ENCODE data around the gene BDP1. TPM values are rescaled to one million over a fixed set of nuclear protein-coding genes. Genes with fewer than 3 reads are reported as not detected.
A peak's percentile ranks its signal among the peaks of the same experiment; 100 is the strongest.
"Not testable (repeated sequence)": the region's sequence is repeated elsewhere in the genome, so short reads cannot be mapped to it uniquely, and the experiment has no call there.

The BDP1 gene
- total and polyA plus RNA-seq, 8 donors = 6.4 to 90.7 (median 31.1) TPM

GRCh38 chr5:71597001-71597400, 141.6 kb downstream of the BDP1 start:
- no peak overlapping the region for H3K27ac ChIP-seq
- no peaks in the 10 kb centered on the region for H3K27me3 ChIP-seq
- 93 to 100% (median 100%) methylated on average over 1 of the region's 1 CpG for WGBS, 5 donors
- DNase-seq = no peak
- no peak overlapping the region for H3K4me3 ChIP-seq
- intact Hi-C loops (cut with DNase I; ENCODE audit: low total_unique reads) = no loop called here
- no peaks in the 10 kb centered on the region for H3K9me3 ChIP-seq
- TF ChIP-seq EP300 (IDR thresholded peaks at IDR 0.05) (no peak), POLR2A (IDR thresholded peaks at IDR 0.05) (no peak), CTCF (IDR thresholded peaks at IDR 0.05) (no peak), POLR2AphosphoS5 (IDR thresholded peaks at IDR 0.05) (no peak)
- peaks cover 50 to 76% (median 66%) of the 10 kb centered on the region in 4 donors for H3K36me3 ChIP-seq
- H3K4me1 ChIP-seq = peaks cover 0 to 16% (median 4%) of the 10 kb centered on the region in 4 donors

- peaks cover 0 to 16% (median 4%) of the 10 kb centered on the region in 4 donors for H3K4me1 ChIP-seq
- intact Hi-C loops (cut with DNase I; ENCODE audit: low total_unique reads) = no loop called here
Observed at GRCh38 chr5:71600783-71601182, 145.3 kb downstream of the BDP1 start.

GRCh38 chr5:71601222-71602026, 146.0 kb downstream of the BDP1 start:
- H3K9me3 ChIP-seq = no peaks in the 10 kb centered on the region
- peak; percentile 54 to 75 for DNase-seq
- no peaks in the 10 kb centered on the region for H3K27me3 ChIP-seq
- intact Hi-C loops (cut with DNase I; ENCODE audit: low total_unique reads) = no loop called here
- peaks cover 57 to 82% (median 74%) of the 10 kb centered on the region in 4 donors for H3K36me3 ChIP-seq
- H3K4me3 ChIP-seq = no peak overlapping the region
- TF ChIP-seq POLR2A (IDR thresholded peaks at IDR 0.05) = no peak
- TF ChIP-seq CTCF (IDR thresholded peaks at IDR 0.05) = peak in 5 of 7 experiments; percentile 28 to 49 (median 47)
- peak in 1 of 3 donors; percentile 38 for TF ChIP-seq POLR2AphosphoS5 (IDR thresholded peaks at IDR 0.05)
- no peak for TF ChIP-seq EP300 (IDR thresholded peaks at IDR 0.05)
- H3K27ac ChIP-seq = peak overlapping the region in 3 of 5 donors; percentile 32 to 49 (median 42)
- WGBS, 5 donors = 46 to 64% (median 55%) methylated on average over 6 of the region's 6 CpGs
- H3K4me1 ChIP-seq = peaks cover 0 to 16% (median 4%) of the 10 kb centered on the region in 4 donors

More at GRCh38 chr5:71600783-71601182, 145.3 kb downstream of the BDP1 start:
- 83 to 100% (median 96%) methylated on average over 1 of the region's 1 CpG for WGBS, 5 donors
- Histone ChIP-seq H3K27ac (peak overlapping the region in 3 of 5 donors; percentile 32 to 49 (median 42)), H3K27me3 (no peaks in the 10 kb centered on the region), H3K4me3 (no peak overlapping the region), H3K9me3 (no peaks in the 10 kb centered on the region), H3K36me3 (peaks cover 61 to 87% (median 80%) of the 10 kb centered on the region in 4 donors)
- no peak for DNase-seq
- TF ChIP-seq POLR2A (IDR thresholded peaks at IDR 0.05) (no peak), EP300 (IDR thresholded peaks at IDR 0.05) (no peak), POLR2AphosphoS5 (IDR thresholded peaks at IDR 0.05) (no peak), CTCF (IDR thresholded peaks at IDR 0.05) (no peak)

- intact Hi-C loops (cut with DNase I; ENCODE audit: low total_unique reads); DNase-seq; H3K4me1 ChIP-seq; H3K27me3 ChIP-seq; H3K4me3 ChIP-seq; H3K27ac ChIP-seq; H3K9me3 ChIP-seq: not testable (repeated sequence)
- 81 to 99% (median 95%) methylated on average over 5 to 15 of the region's 16 CpGs for WGBS, 5 donors
- H3K36me3 ChIP-seq = peaks cover 11 to 55% (median 47%) of the 10 kb centered on the region in 4 donors
Observed at GRCh38 chr5:71609916-71610315, 154.5 kb downstream of the BDP1 start.

DNA sequence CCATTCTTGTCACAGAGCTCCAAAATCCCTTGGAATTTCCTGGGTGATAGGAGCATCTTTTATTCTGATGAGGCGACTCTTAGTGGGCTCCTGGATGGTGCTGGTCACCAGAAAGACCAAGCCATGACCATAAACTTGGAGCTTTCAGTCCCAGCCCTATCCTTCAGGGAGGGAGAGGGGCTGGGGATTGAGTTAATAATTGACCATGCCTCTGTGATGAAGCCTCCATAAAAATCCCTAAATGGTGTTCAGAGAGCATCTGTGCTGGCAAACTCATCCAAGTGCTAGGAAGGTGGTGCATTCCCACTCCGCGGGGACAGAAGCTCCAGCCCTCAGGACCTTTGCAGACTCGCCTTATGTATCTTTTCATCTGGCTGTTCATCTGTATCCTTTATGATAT, 160.4 kb downstream of the BDP1 start:
- Histone ChIP-seq H3K4me1 (no peaks in the 10 kb centered on the region), H3K27me3 (no peaks in the 10 kb centered on the region), H3K36me3 (peaks cover 19 to 93% (median 72%) of the 10 kb centered on the region in 4 donors), H3K4me3 (no peak overlapping the region), H3K9me3 (no peaks in the 10 kb centered on the region), H3K27ac (no peak overlapping the region)
- WGBS, 5 donors = 72 to 100% (median 95%) methylated on average over 2 to 4 of the region's 4 CpGs
- intact Hi-C loops (cut with DNase I; ENCODE audit: low total_unique reads) = no loop called here
- no peak for TF ChIP-seq POLR2AphosphoS5 (IDR thresholded peaks at IDR 0.05)
- DNase-seq = no peak

Small RNAs within 50 kb of the gene (small RNA-seq; reads per million reads assigned to genes)
- gene HMGN1P12 = 0 reads per million in 4 donors

Other genes with a start within 250 kb of the BDP1 start
- gene MCCC2, start 131.7 kb downstream of the BDP1 start, total RNA-seq = 10 to 100 TPM; 14.6 to 73.6 (median 48.7) TPM
- gene MCCC2, start 131.7 kb downstream of the BDP1 start, polyA plus RNA-seq = 10 to 100 TPM; 18.2 to 23.8 (median 21.7) TPM

Measured in stomach (tissue), 9 donors.